ENCODE measurements around the gene SLC25A10.

DNA sequence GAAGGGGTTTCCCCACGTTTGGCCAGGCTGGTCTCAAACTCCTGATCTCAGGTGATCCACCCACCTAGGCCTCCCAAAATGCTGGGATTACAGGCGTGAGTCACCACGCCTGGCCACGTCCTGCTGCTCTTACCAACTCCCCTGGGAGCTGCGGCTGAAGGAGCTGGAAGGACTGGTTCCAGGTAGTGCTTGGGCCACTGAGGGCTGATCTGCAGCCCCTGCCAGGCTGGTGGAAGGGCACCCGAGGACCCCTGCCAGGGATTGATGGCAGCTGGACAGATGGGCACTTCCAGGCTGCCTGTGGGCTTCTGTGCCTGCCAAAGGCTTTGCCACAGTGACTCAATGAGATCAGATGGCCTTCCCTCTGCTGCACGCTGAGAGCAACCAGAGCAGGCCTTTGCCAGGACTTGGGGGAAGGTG, 48.0 kb upstream of the SLC25A10 start:
- no peak for TF ChIP-seq EZH2 (optimal IDR thresholded peaks at IDR 0.05; ENCODE audit: low read depth, low read length)
- TF ChIP-seq, protein P1, sequence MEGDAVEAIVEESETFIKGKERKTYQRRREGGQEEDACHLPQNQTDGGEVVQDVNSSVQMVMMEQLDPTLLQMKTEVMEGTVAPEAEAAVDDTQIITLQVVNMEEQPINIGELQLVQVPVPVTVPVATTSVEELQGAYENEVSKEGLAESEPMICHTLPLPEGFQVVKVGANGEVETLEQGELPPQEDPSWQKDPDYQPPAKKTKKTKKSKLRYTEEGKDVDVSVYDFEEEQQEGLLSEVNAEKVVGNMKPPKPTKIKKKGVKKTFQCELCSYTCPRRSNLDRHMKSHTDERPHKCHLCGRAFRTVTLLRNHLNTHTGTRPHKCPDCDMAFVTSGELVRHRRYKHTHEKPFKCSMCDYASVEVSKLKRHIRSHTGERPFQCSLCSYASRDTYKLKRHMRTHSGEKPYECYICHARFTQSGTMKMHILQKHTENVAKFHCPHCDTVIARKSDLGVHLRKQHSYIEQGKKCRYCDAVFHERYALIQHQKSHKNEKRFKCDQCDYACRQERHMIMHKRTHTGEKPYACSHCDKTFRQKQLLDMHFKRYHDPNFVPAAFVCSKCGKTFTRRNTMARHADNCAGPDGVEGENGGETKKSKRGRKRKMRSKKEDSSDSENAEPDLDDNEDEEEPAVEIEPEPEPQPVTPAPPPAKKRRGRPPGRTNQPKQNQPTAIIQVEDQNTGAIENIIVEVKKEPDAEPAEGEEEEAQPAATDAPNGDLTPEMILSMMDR (IDR thresholded peaks at IDR 0.05; ENCODE audit: low read length), result no peak

Data from MM.1S (cell line).